Measurements from ENCODE around the gene FOXJ3.

FOXJ3 gene

DNA sequence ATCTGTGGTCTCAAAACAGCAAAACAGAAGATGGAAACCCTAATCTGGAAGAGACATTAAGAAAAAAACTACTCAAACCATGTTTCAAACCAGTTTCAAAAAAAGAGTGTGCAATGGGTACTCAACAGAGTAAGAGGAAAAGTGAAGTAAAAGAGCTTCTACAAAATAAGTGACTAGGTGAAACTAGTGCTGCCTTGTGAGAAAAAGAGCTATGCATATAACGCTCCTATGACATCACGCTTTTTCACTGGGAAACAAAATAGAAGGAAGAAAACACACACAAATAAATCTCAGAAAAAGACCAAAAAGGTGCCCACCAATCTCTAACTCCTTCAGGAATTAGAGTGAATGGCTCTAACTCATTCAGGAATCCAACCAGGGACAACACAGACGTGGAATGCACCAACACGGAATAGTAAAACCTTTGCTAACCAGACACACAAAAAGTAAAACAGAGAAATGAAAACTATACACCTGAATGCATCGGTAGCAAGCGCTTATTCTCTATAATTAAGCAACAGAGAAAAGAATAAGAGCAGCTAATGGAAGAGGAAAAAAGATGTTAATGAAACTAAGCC lies 1.3 kb downstream of the FOXJ3 start:
- no peak for DNase-seq

GRCh38 chr1:42332877-42333276 lies 2.2 kb downstream of the FOXJ3 start:
- no peak for DNase-seq

DNA sequence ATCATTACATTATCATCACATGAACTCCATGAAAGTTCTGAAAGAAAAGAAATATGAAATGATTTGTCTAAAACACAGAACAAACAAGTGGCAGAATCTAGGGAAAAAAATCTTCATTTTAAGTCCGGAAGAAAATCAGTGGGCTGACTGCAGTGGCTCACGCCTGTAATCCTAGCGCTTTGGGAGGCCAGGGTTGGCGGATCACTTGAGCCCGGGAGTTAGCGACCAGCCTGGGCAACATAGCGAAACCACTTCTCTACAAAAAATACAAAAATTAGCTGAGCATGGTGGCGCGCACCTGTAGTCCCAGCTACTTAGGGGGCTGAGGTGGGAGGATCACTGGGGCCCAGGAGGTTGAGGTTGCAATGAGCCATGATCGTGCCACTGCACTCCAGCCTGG lies 4.8 kb downstream of the FOXJ3 start:
- DNase-seq: no peak

- DNase-seq: no peak
These were observed 6.0 kb downstream of the FOXJ3 start for GRCh38 chr1:42328916-42329496.

DNA sequence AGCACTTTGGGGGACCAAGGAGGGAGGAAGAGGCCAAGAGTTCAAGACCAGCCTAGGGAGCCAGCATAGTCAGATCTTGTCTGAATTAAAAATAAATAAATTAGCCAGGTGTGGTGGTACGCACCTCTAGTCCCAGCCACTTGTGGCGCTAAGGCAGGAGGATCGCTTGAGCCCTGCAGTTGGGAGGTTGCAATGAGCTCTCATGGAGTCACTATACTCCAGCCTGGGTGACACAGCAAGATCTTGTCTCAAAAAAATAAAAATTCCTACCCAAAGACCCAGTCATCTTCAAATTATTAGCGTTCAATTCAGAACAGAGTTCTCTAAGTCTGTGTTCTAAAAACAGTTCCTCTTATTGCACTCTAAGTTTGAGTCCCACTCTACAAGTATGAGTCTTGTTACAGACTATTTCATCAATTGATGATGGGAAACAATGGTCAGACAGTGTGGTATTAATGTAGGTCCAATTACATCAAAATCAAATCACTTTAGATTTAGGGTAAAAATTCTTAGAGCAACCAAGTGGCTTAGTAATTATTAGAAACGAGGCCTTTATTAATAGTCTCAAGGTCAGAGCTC lies 6.9 kb downstream of the FOXJ3 start:
- DNase-seq: no peak

- DNase-seq: no peak
These were observed 10.0 kb downstream of the FOXJ3 start for GRCh38 chr1:42325014-42325402.

DNA sequence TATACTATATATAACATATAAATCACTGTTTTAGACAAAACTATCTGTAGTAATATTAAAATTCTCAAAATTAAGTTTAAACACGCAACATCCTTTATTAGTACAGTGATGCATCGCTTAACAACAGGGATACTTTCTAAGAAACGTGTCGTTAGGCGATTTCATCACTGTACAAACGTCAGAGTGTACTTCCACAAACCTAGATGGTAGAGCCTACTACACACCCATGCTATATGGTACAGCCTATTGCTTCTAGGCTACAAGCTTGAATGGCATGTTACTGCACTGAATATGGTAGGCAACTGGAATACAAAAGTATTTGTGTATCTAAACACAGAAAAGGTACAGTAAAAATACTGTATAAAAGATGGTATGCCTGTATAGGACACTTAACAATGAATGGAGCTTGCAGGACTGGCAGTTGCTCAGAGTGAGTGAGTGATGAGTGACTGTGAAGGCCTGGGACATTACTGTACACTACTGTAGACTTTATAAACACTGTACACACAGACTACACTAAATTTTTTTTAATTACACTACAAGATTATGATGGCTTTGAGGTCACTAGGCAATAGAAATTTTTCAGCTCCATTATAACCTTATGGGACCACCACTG lies 10.5 kb downstream of the FOXJ3 start:
- no peak for DNase-seq

GRCh38 chr1:42323551-42323950 lies 11.5 kb downstream of the FOXJ3 start:
- no peak for DNase-seq

DNA sequence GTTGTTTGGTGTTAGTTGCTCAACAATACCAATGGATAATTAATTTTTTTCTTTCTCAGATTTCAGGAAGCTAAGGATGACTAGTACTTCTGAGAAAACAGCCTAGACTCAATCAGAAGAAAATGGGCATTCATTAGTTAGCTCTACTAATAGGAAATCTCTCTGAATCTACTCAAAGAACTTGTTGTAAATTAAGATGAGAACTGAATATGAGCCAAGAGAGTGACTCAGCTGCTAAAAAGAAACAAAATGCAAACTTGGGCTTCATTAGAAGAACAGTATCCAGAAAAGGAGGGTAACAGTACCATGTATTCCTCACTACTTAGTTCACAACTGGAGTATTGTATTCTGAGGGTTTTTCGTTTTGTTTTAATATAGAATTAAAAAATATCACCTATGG lies 12.5 kb downstream of the FOXJ3 start:
- no peak for DNase-seq

- DNase-seq: no peak
These were observed 13.3 kb downstream of the FOXJ3 start for GRCh38 chr1:42321731-42322130.

GRCh38 chr1:42320708-42321107 lies 14.3 kb downstream of the FOXJ3 start:
- DNase-seq: no peak

GRCh38 chr1:42319871-42320484 lies 15.1 kb downstream of the FOXJ3 start:
- DNase-seq: no peak

GRCh38 chr1:42319128-42319851 lies 15.7 kb downstream of the FOXJ3 start:
- no peak for DNase-seq

DNA sequence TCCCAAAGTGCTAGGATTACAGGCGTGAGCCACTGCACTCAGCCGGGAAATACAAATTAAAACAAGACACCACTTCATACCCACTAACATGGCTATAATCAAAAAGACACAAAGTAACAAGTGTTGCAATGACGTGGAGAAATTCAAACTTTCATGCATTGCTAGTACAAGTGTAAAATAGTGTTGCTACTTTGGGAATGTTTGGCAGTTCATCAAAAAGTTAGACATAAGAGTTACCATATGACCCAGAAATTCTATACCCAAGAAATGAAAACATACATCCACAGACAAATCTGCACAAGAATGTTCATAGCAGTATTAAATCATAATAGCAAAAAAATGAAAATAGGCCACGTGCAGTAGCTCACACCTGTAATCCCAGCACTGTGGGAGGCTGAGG lies 16.4 kb downstream of the FOXJ3 start:
- DNase-seq: no peak

- DNase-seq: no peak
These were observed 17.7 kb downstream of the FOXJ3 start for GRCh38 chr1:42317308-42317707.

GRCh38 chr1:42316292-42316691 lies 18.7 kb downstream of the FOXJ3 start:
- no peak for DNase-seq

DNA sequence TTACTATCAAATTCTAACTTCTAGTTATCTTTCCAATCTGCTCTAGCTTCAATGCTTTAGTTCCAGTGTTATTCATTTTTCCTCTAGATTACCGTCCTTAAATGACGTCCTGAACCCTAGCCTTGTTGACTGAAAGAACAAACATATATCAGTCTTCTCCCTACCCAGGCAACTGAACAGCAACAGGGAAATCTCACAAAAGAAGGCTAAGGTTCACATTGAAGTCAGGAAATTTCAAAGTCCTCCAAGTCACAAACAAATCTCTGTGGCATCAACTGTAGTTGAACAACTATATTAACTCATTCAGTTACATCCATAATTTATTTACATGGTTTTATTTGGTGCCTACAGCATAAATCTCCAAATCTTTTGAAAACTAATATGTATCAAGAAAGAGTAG lies 19.5 kb downstream of the FOXJ3 start:
- no peak for DNase-seq

- DNase-seq: no peak
These were observed 21.1 kb downstream of the FOXJ3 start for GRCh38 chr1:42313970-42314369.

DNA sequence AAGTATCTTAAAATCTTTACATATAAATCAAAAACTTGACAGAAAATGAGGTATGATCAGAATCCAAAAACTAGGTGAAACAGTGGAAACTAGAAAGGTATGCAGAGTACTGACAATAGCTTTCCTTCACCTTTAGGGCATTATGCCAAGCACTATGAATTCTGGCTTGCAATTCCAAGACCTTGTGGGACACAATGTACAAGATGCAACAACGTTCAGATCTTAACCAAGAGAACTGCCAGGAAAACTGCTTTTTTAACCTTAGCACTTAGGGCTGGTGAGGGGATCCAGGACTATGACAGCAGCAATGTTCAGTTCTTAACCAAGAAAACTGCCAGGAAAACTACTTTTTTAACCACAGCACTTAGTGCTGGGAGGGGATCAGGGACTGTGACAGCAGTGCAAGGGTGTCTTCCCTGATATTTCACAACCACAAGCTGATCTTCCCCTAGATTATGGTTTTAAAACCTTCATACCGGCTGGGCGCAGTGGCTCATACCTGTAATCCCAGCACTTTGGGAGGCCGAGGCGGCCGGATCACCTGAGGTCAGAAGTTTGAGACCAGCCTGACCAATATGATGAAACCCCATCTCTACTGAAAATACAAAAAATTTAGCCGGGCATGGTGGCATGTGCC lies 22.3 kb downstream of the FOXJ3 start:
- no peak for DNase-seq

DNA sequence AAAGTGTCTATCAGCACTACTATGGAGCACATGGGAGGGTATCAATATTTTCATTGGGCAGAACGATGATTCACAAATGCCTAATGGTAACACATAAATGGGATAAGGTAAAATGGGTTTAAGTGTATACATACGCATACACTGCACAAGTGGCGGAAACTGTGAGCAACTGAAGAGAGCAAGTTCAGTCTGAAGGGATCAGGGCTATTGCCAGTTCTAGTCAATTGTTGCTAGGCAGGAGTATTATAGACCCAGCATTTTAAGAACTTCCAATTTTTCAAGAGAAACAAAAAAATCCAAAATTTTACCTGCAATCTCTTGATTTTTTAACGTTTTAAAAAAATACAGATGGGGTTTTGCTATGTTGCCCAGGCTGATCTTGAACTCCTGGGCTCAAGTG lies 23.1 kb downstream of the FOXJ3 start:
- DNase-seq: no peak

GRCh38 chr1:42311138-42311537 lies 23.9 kb downstream of the FOXJ3 start:
- no peak for DNase-seq

DNA sequence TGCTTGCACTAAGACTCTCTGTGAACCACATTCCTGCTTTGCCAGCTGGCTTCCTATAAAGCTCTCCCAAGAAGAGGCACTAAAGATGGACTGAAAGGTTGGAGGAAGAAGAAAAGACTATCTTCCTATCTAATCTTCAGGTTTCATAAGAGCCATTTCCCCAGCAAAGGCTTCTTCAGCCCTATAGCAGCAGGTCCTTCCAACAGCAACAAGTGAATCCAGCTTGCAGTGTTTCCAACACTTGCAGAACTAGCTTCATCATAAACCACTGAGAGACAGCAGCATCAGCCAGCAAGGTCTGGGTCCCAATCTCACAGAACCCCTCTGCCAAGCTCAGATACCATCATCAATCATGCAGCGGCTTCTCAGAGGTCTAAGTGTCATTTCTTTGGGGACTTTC lies 28.1 kb downstream of the FOXJ3 start:
- DNase-seq: no peak

GRCh38 chr1:42305639-42306038 lies 29.4 kb downstream of the FOXJ3 start:
- no peak for DNase-seq

Data from amniotic stem cell (primary cell).